Adrenal gland (tissue), 12 donors: ENCODE data around the gene LRP2. TPM values are rescaled to one million over a fixed set of nuclear protein-coding genes. Genes with fewer than 3 reads are reported as not detected.

Experiments
- DNase-seq, 7 donors: peaks; one replicate each; pipeline ENCODE4 v3.0.0-alpha.2; 2019 to 2020
- H3K27ac ChIP-seq, 5 donors: fragments of 200-600 bp; sonication (generic) in 4 of 5; 1 replicate in 3 of 5; 2 replicates in 2 of 5; pipeline versions ENCODE4 v1.5.1 to v1.8.0; 2016 to 2020; ENCODE audit warnings: mild to moderate bottlenecking in 1 of 5
- H3K27me3 ChIP-seq: fragments of 200-600 bp; 2 replicates; pipeline ENCODE4 v1.8.0; 2021
- H3K36me3 ChIP-seq, 2 donors: fragments of 200-600 bp; replicated peaks in 1 of 2; 1 replicate in 1 of 2; 2 replicates in 1 of 2; pipeline versions ENCODE4 v1.5.1 to v1.8.0; 2018 to 2022
- H3K4me1 ChIP-seq, 2 donors: fragments of 200-600 bp; replicated peaks in 1 of 2; 1 replicate in 1 of 2; 2 replicates in 1 of 2; pipeline versions ENCODE4 v1.5.1 to v1.8.0; 2018 to 2021
- H3K4me3 ChIP-seq, 4 donors: fragments of 200-600 bp; sonication (generic) in 3 of 4; one replicate each; pipeline ENCODE4 v1.5.1; 2016 to 2018
- H3K9me3 ChIP-seq, 3 donors: fragments of 200-600 bp; sonication (generic) in 1 of 3; replicated peaks in 1 of 3; 1 replicate in 2 of 3; 2 replicates in 1 of 3; pipeline versions ENCODE4 v1.5.1 to v1.8.0; 2016 to 2021
- CTCF ChIP-seq, 6 experiments: fragments of 450-650 bp in 4 of 6; fragments of 200-600 bp in 2 of 6; sonication (generic) in 1 of 6; IDR thresholded peaks; 1 replicate in 5 of 6; 2 replicates in 1 of 6; pipeline versions ENCODE4 v1.5.1 to v1.8.0; 2016 to 2021; ENCODE audit warnings: antibody characterized with exemption in 6 of 6, mild to moderate bottlenecking in 2 of 6, moderate library complexity in 1 of 6
- POLR2A ChIP-seq, 2 donors: fragments of 450-650 bp; IDR thresholded peaks; one replicate each; pipeline ENCODE4 v1.6.1; 2017; ENCODE audit warnings: antibody characterized with exemption in 2 of 2, mild to moderate bottlenecking in 2 of 2, moderate library complexity in 1 of 2
- whole genome bisulfite sequencing, 4 donors: extraction: QIAGEN DNeasy Blood & Tissue Kit in 2 of 4; methylation state at CpG; one replicate each; pipeline versions ENCODE4 v1.1.5 to v1.1.7; 2013 to 2017; 5-methylcytosine and 5-hydroxymethylcytosine counted together
- intact Hi-C, 2 donors: fragments of 100-400 bp; cut with DNase I; formaldehyde crosslinking; loops; one replicate each; pipeline versions ENCODE4 v1.14.1 to v1.15.0; 2022 to 2023
- polyA plus RNA-seq, 3 donors: library from polyadenylated mRNA; stranded (reverse); fragments of 200-250 nt in 2 of 3; fragments of 350-450 nt in 1 of 3; fragmentation: Illumina TruSeq in 1 of 3; extraction: RNeasy Lipid Tissue Mini Kit (QIAGEN cat#74804) in 1 of 3; gene quantifications; one replicate each; pipeline ENCODE4 v1.2.3, GENCODE V29; 2013 to 2014
- total RNA-seq, 9 donors: library from RNA; depleted of rRNA in 4 of 9; stranded (reverse); fragments of >200 nt in 4 of 9; fragments of 120-200 nt in 1 of 9; fragmentation: NEBNext Ultra II Directional in 1 of 9; extraction: Animal tissue kit (Norgen Biotek cat#: 25700) in 1 of 9; gene quantifications; one replicate each; pipeline versions ENCODE4 v1.1.0 to v1.2.4, GENCODE V29; 2013 to 2023
- donor health status: healthy with polysubstance abuse.
- donor health status: Bipolar disorder and iron deficiency.
- donor health status: DM: yes; HTN: yes; CAD: no.
- donor health status: DM: no; HTN: no; CAD: no.
- donor health status: DM: no; HTN: no; CAD: no.
- donor health status: DM: yes; HTN: yes; CAD: no.

LRP2 gene
- total and polyA plus RNA-seq, 12 donors, result 0.04 to 0.43 (median 0.10) TPM; not detected in 8

- no peaks in the 10 kb centered on the region for H3K4me1 ChIP-seq
- no peak overlapping the region for H3K27ac ChIP-seq
- no peaks in the 10 kb centered on the region for H3K27me3 ChIP-seq
- DNase-seq, result no peak
- intact Hi-C loops, result no loop called here
- H3K9me3 ChIP-seq, result no peaks in the 10 kb centered on the region
- TF ChIP-seq CTCF (IDR thresholded peaks at IDR 0.05), result no peak
- no peak for TF ChIP-seq POLR2A (IDR thresholded peaks at IDR 0.05)
- no peak overlapping the region for H3K4me3 ChIP-seq
- no peaks in the 10 kb centered on the region for H3K36me3 ChIP-seq
These were observed 101.3 kb downstream of the LRP2 start for GRCh38 chr2:169260846-169261642.

DNA sequence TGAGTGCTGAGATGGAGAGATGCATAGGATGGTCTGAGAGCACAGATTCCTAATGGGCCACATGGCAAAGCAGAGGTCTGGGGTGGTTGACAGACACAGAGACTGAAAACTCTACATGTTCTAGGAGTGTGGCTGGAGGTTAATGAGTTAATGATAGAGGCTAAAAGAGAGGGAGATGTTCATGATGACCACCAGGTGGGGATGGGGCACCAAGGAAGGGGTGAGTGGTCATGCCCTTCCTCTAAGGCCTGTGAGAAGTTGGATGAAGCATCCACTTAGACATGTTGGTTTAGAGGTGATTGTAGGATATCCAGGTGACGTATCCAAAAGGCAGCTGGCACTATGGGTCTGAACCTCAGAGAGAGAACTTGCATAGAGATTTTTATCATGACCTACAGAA, 102.1 kb downstream of the LRP2 start:
- no peak for TF ChIP-seq POLR2A (IDR thresholded peaks at IDR 0.05)
- TF ChIP-seq CTCF (IDR thresholded peaks at IDR 0.05), result no peak
- WGBS, 4 donors, result 67 to 94% (median 80%) methylated on average over 1 of the region's 1 CpG
- H3K27ac ChIP-seq, result no peak overlapping the region
- H3K4me3 ChIP-seq, result no peak overlapping the region
- no peaks in the 10 kb centered on the region for H3K27me3 ChIP-seq
- no peaks in the 10 kb centered on the region for H3K4me1 ChIP-seq
- DNase-seq, result no peak
- no peaks in the 10 kb centered on the region for H3K36me3 ChIP-seq
- intact Hi-C loops, result no loop called here
- no peaks in the 10 kb centered on the region for H3K9me3 ChIP-seq

- intact Hi-C loops, result no loop called here
- Histone ChIP-seq H3K27me3 (no peaks in the 10 kb centered on the region), H3K4me3 (no peak overlapping the region), H3K9me3 (no peaks in the 10 kb centered on the region), H3K36me3 (no peaks in the 10 kb centered on the region), H3K27ac (no peak overlapping the region), H3K4me1 (no peaks in the 10 kb centered on the region)
- WGBS, 4 donors, result 70 to 84% (median 71%) methylated on average over 5 of the region's 5 CpGs
- DNase-seq, result no peak
- TF ChIP-seq POLR2A (IDR thresholded peaks at IDR 0.05) (no peak), CTCF (IDR thresholded peaks at IDR 0.05) (no peak)
These were observed 102.9 kb downstream of the LRP2 start for GRCh38 chr2:169259402-169259801.

DNA sequence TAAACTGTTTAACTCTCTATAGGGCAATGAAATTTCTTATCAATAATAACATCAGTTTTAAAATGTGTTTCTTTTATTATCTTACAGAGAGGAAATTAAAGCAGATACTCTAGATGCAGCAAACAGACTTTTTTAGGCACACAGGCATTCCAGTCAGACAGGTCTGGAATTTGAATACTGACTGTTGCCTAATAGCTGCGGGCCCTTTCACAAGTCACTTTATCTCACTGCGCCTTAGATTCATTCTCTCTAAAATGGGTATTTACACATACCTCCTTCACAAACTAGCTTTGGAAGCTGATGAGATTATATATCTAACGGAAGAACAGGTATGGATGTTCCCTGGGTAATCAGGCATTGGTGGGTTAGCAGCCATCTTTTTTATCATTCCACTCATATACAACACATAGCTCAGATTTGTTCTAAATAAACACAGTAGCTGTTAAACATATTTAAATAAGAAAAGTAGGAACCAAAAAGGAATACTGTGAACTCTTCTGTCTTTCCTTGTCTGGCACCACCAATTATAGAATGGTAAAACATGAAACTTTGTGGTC, 104.2 kb downstream of the LRP2 start:
- TF ChIP-seq CTCF (IDR thresholded peaks at IDR 0.05) (no peak), POLR2A (IDR thresholded peaks at IDR 0.05) (no peak)
- 72 to 85% (median 72%) methylated on average over 3 of the region's 3 CpGs for WGBS, 4 donors
- H3K9me3 ChIP-seq, result no peaks in the 10 kb centered on the region
- H3K4me1 ChIP-seq, result no peaks in the 10 kb centered on the region
- H3K36me3 ChIP-seq, result no peaks in the 10 kb centered on the region
- no peak for DNase-seq
- no peak overlapping the region for H3K4me3 ChIP-seq
- no peak overlapping the region for H3K27ac ChIP-seq
- no peaks in the 10 kb centered on the region for H3K27me3 ChIP-seq
- intact Hi-C loops, result no loop called here
